GM13976 (cell line): Measurements from ENCODE around the gene MAPT.

Experiments used
- DNase-seq: peaks from one replicate; pipeline ENCODE4 v3.0.0; 2012; ENCODE audit warnings: low spot score
- in situ Hi-C: fragments of 300-500 bp; cut with MboI; formaldehyde crosslinking; loops from one replicate; pipeline ENCODE4 v1.12.0; 2022; ENCODE audit warnings: low sequenced_read_pairs, mixed read lengths, inconsistent platforms; ENCODE audit not compliant: unreplicated experiment
- TF ChIP-seq, protein P1 (sequence below): IDR thresholded peaks from 2 replicates; pipeline ENCODE4 v1.5.1; 2012; ENCODE audit warnings: borderline replicate concordance, mild to moderate bottlenecking; ENCODE audit not compliant: insufficient read depth; ENCODE audit errors: extremely low read depth, missing control alignments, control extremely low read depth

The MAPT gene

DNA sequence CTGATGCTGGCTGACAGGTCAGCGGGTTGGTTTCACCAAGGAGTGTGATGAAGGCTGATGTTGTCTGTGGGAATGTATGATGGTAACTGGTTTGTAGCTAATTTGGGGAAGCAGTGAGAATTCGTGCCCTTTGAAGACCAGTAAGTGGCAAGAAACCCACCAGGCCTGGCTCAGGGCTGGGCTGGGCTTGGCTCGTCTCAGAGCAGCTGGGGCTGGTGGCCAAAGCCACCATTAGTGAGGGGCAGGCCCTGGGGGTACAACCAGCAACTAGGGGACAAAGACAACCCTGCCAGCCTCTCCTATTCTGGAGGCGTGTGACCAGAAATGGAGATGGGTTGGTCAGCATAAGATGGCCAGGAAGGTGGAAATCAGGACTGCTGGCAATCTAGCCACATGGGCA, 91.7 kb downstream of the MAPT start:
- in situ Hi-C loops, result no loop called here
- no peak for DNase-seq
- TF ChIP-seq, protein P1, sequence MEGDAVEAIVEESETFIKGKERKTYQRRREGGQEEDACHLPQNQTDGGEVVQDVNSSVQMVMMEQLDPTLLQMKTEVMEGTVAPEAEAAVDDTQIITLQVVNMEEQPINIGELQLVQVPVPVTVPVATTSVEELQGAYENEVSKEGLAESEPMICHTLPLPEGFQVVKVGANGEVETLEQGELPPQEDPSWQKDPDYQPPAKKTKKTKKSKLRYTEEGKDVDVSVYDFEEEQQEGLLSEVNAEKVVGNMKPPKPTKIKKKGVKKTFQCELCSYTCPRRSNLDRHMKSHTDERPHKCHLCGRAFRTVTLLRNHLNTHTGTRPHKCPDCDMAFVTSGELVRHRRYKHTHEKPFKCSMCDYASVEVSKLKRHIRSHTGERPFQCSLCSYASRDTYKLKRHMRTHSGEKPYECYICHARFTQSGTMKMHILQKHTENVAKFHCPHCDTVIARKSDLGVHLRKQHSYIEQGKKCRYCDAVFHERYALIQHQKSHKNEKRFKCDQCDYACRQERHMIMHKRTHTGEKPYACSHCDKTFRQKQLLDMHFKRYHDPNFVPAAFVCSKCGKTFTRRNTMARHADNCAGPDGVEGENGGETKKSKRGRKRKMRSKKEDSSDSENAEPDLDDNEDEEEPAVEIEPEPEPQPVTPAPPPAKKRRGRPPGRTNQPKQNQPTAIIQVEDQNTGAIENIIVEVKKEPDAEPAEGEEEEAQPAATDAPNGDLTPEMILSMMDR, result no peak

DNA sequence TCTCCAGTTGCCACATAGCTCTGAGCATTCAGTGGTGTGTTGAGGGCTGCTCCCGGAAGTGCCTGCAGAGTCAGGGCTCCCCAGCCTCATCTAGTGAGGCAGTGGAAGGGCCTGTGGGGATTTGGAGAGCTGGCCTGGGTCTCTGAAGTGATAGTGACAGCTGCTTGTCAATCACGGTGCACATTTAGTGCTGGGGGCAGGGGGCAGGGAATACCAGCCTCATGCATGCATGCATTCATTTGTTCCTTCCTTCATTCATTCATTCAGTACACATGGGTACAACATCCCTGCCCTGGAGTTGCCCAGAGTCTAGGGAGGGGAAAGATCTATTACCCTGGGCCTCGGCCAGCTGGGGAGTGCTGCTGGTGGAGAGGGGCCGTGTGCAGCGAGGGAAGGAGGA, 93.4 kb downstream of the MAPT start:
- DNase-seq, result no peak
- TF ChIP-seq, protein P1, result no peak
- in situ Hi-C loops, result no loop called here

DNA sequence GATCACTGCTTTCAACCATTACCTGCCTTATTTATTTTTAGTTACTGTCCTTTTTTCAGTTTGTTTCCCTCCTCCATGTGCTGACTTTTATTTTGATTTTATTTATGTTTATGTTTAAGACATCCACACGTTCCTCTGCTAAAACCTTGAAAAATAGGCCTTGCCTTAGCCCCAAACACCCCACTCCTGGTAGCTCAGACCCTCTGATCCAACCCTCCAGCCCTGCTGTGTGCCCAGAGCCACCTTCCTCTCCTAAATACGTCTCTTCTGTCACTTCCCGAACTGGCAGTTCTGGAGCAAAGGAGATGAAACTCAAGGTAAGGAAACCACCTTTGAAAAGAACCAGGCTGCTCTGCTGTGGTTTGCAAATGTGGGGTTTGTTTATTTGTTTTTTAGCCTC, 95.4 kb downstream of the MAPT start:
- in situ Hi-C loops, result no loop called here
- no peak for DNase-seq
- TF ChIP-seq, protein P1, result no peak

DNA sequence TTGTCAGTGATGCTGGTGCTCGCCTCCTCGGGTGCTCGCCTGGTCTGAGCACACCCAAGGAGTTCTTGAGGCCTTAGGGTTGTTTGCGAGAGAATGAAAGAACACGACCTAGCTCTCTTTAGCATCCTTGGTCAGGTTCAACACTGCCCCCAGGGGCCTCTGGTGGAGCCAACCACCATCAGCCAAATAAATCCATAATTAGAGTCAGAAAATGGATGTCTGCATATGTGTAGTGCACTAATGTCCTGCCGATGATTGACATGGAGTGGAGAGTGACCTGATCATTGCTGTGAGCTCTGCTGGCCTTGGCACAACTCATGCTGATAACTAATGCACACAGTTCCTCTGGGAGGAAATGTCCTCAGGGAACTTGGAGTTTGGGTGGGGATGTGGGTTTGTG, 96.5 kb downstream of the MAPT start:
- TF ChIP-seq, protein P1, result no peak
- in situ Hi-C loops, result no loop called here
- no peak for DNase-seq

DNA sequence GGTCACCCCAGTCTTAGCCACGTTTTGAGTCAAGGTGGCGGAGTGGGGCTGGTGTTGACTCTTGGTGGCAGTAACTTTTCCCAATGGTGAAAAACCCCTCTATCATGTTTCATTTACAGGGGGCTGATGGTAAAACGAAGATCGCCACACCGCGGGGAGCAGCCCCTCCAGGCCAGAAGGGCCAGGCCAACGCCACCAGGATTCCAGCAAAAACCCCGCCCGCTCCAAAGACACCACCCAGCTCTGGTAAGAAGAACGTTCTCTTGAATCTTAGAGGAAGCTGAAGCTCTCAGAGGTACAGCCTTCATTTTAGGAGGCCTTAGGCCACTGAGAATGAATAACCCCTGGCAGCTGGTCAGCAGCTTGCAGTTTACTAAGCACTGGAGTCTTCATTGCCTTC, 97.0 kb downstream of the MAPT start:
- in situ Hi-C loops, result no loop called here
- no peak for DNase-seq
- TF ChIP-seq, protein P1, result no peak

DNA sequence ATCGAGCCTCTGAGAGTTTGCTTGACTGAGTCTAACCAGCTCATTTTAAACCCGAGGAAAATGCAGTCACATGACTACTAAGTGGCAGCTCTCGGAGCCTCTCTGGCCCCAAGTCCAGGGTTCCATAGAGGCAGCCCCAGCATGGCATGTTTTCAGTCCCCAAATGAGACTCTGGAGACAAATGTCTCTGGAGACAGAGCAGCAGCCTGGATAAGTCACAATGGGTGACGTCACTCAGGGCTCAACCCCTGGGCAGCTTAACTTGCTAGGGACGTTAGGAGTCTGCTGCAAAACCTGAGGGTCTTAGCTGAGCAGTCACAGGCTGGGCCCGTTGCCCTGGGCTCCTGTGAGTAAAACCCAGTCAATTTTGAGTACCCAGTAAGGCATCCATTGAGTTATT, 97.8 kb downstream of the MAPT start:
- TF ChIP-seq, protein P1, result no peak
- in situ Hi-C loops, result no loop called here
- DNase-seq, result no peak

DNA sequence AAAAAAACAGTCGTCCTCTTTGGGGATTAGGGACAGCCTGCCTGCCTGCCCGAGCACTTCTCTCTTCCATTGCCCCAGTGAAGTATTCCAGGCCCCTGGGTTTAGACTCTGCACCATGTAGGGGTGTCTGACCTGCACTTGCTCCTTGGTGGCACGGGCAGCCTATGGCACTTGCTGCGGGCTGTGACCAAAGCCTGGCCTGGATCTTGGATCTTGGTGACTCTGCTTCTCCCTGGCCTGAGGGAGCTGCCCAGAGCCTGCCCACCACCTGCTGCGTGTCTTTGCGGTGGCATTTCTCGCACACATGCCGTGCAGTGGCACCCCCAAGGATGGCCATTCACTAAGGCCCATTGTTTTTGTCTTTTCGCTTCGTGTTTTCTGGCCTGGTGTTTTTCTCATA, 98.5 kb downstream of the MAPT start:
- no peak for DNase-seq
- TF ChIP-seq, protein P1, result no peak
- in situ Hi-C loops, result no loop called here
